ENCODE data around the gene TSPAN8.

GRCh38 chr12:71134405-71134804, 23.4 kb downstream of the TSPAN8 start:
- TF ChIP-seq ZFX (IDR thresholded peaks at IDR 0.05): no peak
- TF ChIP-seq, protein P1, sequence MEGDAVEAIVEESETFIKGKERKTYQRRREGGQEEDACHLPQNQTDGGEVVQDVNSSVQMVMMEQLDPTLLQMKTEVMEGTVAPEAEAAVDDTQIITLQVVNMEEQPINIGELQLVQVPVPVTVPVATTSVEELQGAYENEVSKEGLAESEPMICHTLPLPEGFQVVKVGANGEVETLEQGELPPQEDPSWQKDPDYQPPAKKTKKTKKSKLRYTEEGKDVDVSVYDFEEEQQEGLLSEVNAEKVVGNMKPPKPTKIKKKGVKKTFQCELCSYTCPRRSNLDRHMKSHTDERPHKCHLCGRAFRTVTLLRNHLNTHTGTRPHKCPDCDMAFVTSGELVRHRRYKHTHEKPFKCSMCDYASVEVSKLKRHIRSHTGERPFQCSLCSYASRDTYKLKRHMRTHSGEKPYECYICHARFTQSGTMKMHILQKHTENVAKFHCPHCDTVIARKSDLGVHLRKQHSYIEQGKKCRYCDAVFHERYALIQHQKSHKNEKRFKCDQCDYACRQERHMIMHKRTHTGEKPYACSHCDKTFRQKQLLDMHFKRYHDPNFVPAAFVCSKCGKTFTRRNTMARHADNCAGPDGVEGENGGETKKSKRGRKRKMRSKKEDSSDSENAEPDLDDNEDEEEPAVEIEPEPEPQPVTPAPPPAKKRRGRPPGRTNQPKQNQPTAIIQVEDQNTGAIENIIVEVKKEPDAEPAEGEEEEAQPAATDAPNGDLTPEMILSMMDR (conservative IDR thresholded peaks at IDR 0.05): no peak
